ENCODE results near the gene FBXO15. TPM values are rescaled to one million over a fixed set of nuclear protein-coding genes. Genes with fewer than 3 reads are reported as not detected.

The FBXO15 gene
- total and polyA plus RNA-seq, 12 donors, result 0.93 to 8.7 (median 2.8) TPM

DNA sequence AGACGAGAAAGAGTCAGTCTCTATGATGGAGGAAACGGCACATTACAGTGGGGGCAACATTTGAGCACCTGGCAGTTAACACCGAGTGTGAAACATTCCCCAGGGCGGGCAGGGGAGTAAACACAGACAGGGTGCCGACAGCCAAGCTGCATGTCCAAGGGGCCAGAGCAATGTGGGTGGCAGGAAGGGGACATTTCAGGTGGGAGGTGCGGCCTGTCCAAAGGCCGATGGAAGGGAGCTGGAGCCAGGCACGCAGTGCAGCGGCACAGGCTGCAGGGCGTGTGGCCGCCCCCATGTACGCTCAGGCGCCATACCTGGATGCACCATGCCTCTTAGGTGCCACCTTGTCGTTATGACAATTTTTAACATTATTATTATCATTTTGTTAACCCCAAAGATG is 43.9 kb upstream of the FBXO15 start:
- WGBS, 4 donors, result 78 to 82% (median 82%) methylated on average over 13 to 14 of the region's 14 CpGs
- intact Hi-C loops (cut with DNase I), result loop anchor here in 1 of 2 donors (10.0 kb wide), 1 partner anchor 363 kb away; no protein-coding TSS in a partner anchor

DNA sequence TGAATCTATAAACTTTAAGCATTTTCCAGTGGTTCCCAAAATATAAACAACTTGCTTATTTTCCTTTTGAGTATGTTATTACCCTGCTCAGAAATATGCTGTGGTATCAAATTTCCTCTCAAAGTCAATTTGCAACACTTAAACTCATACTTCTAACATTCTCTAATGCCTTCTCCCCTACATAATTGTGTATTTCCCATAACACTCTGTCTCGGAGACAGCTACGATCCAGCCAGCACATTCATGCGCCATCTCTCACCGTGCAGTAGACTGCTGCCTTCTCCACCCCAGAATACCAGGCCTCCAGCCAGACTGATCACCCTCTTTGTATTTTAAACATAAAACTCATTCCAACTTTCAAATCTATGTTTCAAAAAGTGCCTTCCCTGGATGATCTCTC is 42.5 kb upstream of the FBXO15 start:
- no peak for DNase-seq
- 60 to 85% (median 77%) methylated on average over 4 of the region's 4 CpGs for WGBS, 4 donors
- Histone ChIP-seq H3K27ac (no peak overlapping the region), H3K4me3 (no peak overlapping the region), H3K36me3 (replicated peaks in 1 of 2) (no peaks in the 10 kb centered on the region), H3K4me1 (replicated peaks in 1 of 2) (no peaks in the 10 kb centered on the region), H3K27me3 (peaks cover 10% of the 10 kb centered on the region), H3K9me3 (replicated peaks in 1 of 3) (no peaks in the 10 kb centered on the region)
- TF ChIP-seq CTCF (IDR thresholded peaks at IDR 0.05) (no peak), POLR2A (IDR thresholded peaks at IDR 0.05) (no peak)
- intact Hi-C loops (cut with DNase I), result loop anchor here in 1 of 2 donors (10.0 kb wide), 1 partner anchor 365 kb away; no protein-coding TSS in a partner anchor

More for the DNA sequence above, 43.9 kb upstream of the FBXO15 start:
- H3K4me1 ChIP-seq (replicated peaks in 1 of 2), result peaks cover 0 to 4% of the 10 kb centered on the region in 2 donors
- no peak for TF ChIP-seq POLR2A (IDR thresholded peaks at IDR 0.05)
- no peak for TF ChIP-seq CTCF (IDR thresholded peaks at IDR 0.05)
- H3K27ac ChIP-seq, result no peak overlapping the region
- H3K9me3 ChIP-seq (replicated peaks in 1 of 3), result no peaks in the 10 kb centered on the region
- no peaks in the 10 kb centered on the region for H3K36me3 ChIP-seq (replicated peaks in 1 of 2)
- H3K4me3 ChIP-seq, result no peak overlapping the region
- peaks cover 10% of the 10 kb centered on the region for H3K27me3 ChIP-seq
- no peak for DNase-seq

- H3K27me3 ChIP-seq, result peaks cover 22% of the 10 kb centered on the region
- H3K27ac ChIP-seq, result no peak overlapping the region
- TF ChIP-seq CTCF (IDR thresholded peaks at IDR 0.05) (no peak), POLR2A (IDR thresholded peaks at IDR 0.05) (no peak)
- no peaks in the 10 kb centered on the region for H3K9me3 ChIP-seq (replicated peaks in 1 of 3)
- WGBS, 4 donors, result 60 to 89% (median 67%) methylated on average over 3 of the region's 3 CpGs
- DNase-seq, result no peak
- H3K4me1 ChIP-seq (replicated peaks in 1 of 2), result no peaks in the 10 kb centered on the region
- no peaks in the 10 kb centered on the region for H3K36me3 ChIP-seq (replicated peaks in 1 of 2)
- no peak overlapping the region for H3K4me3 ChIP-seq
- intact Hi-C loops (cut with DNase I), result no loop called here
Measured at GRCh38 chr18:74186661-74187060, 39.0 kb upstream of the FBXO15 start.

GRCh38 chr18:74185860-74186259 is 38.2 kb upstream of the FBXO15 start:
- intact Hi-C loops (cut with DNase I), result no loop called here
- TF ChIP-seq CTCF (IDR thresholded peaks at IDR 0.05) (no peak), POLR2A (IDR thresholded peaks at IDR 0.05) (no peak)
- WGBS, 4 donors, result 79 to 91% (median 84%) methylated on average over 2 of the region's 2 CpGs
- peaks cover 17% of the 10 kb centered on the region for H3K27me3 ChIP-seq
- no peak overlapping the region for H3K27ac ChIP-seq
- H3K4me3 ChIP-seq, result no peak overlapping the region
- DNase-seq, result no peak
- no peaks in the 10 kb centered on the region for H3K36me3 ChIP-seq (replicated peaks in 1 of 2)
- no peaks in the 10 kb centered on the region for H3K4me1 ChIP-seq (replicated peaks in 1 of 2)
- no peaks in the 10 kb centered on the region for H3K9me3 ChIP-seq (replicated peaks in 1 of 3)

Data from adrenal gland (tissue), 12 donors.